Activated T-cell treated with anti-CD3 and anti-CD28 coated beads, Interleukin-2, amount 50 U/mL, for 72 hours (primary cell): ENCODE measurements around the gene C1QTNF7. TPM values are rescaled to one million over a fixed set of nuclear protein-coding genes. Genes with fewer than 3 reads are reported as not detected.

Experiments
- ATAC-seq, 2 donors: fragments of 150-1000 bp; cut with Tn5 transposase; replicated peaks in 1 of 2; 2 replicates each; pipeline ENCODE4 v1.10.0; 2021; ENCODE audit warnings: moderate library complexity in 2 of 2, mild to moderate bottlenecking in 1 of 2
- DNase-seq, 2 donors: peaks; one replicate each; pipeline ENCODE4 v3.0.0; 2021 to 2022; ENCODE audit warnings: mixed read lengths in 1 of 2
- H3K27ac Mint-ChIP-seq: one replicate; pipeline ENCODE4 v1.8.0; 2022; ENCODE audit warnings: mild to moderate bottlenecking, moderate library complexity, mixed read lengths
- H3K27me3 Mint-ChIP-seq: one replicate; pipeline ENCODE4 v1.8.0; 2022; ENCODE audit warnings: low read depth, mixed read lengths
- H3K36me3 Mint-ChIP-seq, 2 donors: one replicate each; pipeline ENCODE4 v1.8.0; 2022; ENCODE audit warnings: mixed read lengths in 2 of 2, mild to moderate bottlenecking in 1 of 2; ENCODE audit not compliant: insufficient read depth in 2 of 2
- H3K4me1 Mint-ChIP-seq: one replicate; pipeline ENCODE4 v1.8.0; 2022; ENCODE audit warnings: low read depth, mixed read lengths
- H3K4me3 Mint-ChIP-seq, 2 donors: one replicate each; pipeline ENCODE4 v1.8.0; 2022; ENCODE audit warnings: mild to moderate bottlenecking in 2 of 2, mixed read lengths in 2 of 2, moderate library complexity in 2 of 2
- H3K9me3 Mint-ChIP-seq, 2 donors: one replicate each; pipeline ENCODE4 v1.8.0; 2022; ENCODE audit warnings: mixed read lengths in 2 of 2
- total RNA-seq, 2 donors: library from RNA; stranded (reverse); gene quantifications; one replicate each; pipeline ENCODE4 v1.2.3, GENCODE V29; 2022

The C1QTNF7 gene
- total RNA-seq, 2 donors from 2014 or later, result not detected

DNA sequence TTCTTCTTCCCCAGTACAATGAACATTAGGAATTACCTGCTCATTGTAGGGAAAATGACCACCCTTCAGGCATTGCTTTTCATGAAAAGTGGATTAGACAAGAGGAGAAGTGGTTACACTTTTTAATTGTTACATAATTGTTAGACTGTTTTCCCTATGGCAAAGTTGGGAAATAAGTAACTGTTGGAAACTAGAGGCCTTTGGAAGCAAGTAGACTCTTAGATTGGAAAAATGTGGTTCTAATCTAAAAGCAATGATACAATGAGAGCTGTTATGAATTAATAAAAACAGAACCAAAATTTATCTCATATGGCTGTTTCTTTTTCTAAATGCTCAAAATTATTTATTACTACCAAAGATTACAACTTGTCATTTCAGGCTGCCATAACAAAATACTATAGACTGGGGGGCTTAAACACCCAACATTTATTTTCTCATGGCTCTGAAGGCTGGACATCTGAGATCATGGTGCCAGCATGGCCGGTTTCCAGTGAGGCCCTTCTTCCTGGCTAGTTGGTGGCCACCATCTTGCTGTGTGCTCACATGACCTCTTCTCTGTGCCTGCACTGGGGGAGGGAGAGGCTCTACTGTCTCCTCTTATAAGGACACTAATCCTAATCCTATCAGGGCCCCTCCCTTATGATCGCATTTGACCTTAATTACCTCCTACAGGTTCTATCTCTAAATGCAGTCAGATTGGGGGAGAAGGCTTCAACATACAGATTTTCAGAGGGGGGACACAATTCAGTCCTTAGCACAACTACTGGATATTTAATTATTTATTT, 54.3 kb downstream of the C1QTNF7 start:
- Mint-ChIP-seq H3K27me3 (no peaks in the 10 kb centered on the region), H3K4me1 (no peaks in the 10 kb centered on the region), H3K4me3 (no peak overlapping the region), H3K9me3 (peaks cover 2 to 5% of the 10 kb centered on the region in 2 donors), H3K36me3 (peaks cover 0 to 3% of the 10 kb centered on the region in 2 donors), H3K27ac (no peak overlapping the region)
- DNase-seq (no peak), ATAC-seq (no peak)

DNA sequence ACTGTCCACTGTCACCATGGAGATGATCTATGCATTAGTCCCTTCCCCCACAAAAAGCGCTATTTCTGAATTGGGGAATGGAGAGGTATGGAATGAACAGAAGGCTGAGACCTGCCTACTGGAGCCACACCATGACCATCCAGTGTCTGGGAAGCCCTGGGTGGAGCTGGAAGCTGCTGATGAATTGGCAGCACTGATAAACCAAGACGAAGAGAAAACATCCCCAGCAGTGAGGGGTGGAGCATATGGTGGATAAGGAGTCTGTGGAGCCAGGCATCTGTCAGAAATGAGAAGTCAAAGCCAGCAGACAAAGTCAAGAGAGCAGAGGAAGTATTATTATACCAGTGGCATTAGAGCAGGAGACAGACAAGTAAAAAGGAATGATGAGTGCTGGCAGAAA, 55.0 kb downstream of the C1QTNF7 start:
- DNase-seq, result no peak
- no peak for ATAC-seq
- Mint-ChIP-seq H3K27ac (no peak overlapping the region), H3K36me3 (peaks cover under 1 to 3% of the 10 kb centered on the region in 2 donors), H3K27me3 (no peaks in the 10 kb centered on the region), H3K4me3 (no peak overlapping the region), H3K9me3 (peaks cover 2 to 5% of the 10 kb centered on the region in 2 donors), H3K4me1 (no peaks in the 10 kb centered on the region)

GRCh38 chr4:15488136-15488535, 60.3 kb downstream of the C1QTNF7 start:
- Mint-ChIP-seq H3K27ac (no peak overlapping the region), H3K9me3 (peaks cover 10 to 14% of the 10 kb centered on the region in 2 donors), H3K4me3 (no peak overlapping the region), H3K27me3 (no peaks in the 10 kb centered on the region), H3K4me1 (no peaks in the 10 kb centered on the region), H3K36me3 (peaks cover 9 to 11% of the 10 kb centered on the region in 2 donors)
- ATAC-seq, result no peak
- no peak for DNase-seq

GRCh38 chr4:15488658-15489470, 61.0 kb downstream of the C1QTNF7 start:
- no peaks in the 10 kb centered on the region for H3K27me3 Mint-ChIP-seq
- ATAC-seq (no peak), DNase-seq (no peak)
- no peaks in the 10 kb centered on the region for H3K4me1 Mint-ChIP-seq
- no peak overlapping the region for H3K4me3 Mint-ChIP-seq
- peaks cover 10 to 13% of the 10 kb centered on the region in 2 donors for H3K9me3 Mint-ChIP-seq
- H3K27ac Mint-ChIP-seq, result no peak overlapping the region
- H3K36me3 Mint-ChIP-seq, result peaks cover 9 to 11% of the 10 kb centered on the region in 2 donors

GRCh38 chr4:15489551-15489950, 61.7 kb downstream of the C1QTNF7 start:
- Mint-ChIP-seq H3K4me1 (no peaks in the 10 kb centered on the region), H3K9me3 (peaks cover 10% of the 10 kb centered on the region in 2 donors), H3K27me3 (no peaks in the 10 kb centered on the region), H3K27ac (no peak overlapping the region), H3K4me3 (no peak overlapping the region), H3K36me3 (peaks cover 9 to 11% of the 10 kb centered on the region in 2 donors)
- DNase-seq (no peak), ATAC-seq (no peak)

DNA sequence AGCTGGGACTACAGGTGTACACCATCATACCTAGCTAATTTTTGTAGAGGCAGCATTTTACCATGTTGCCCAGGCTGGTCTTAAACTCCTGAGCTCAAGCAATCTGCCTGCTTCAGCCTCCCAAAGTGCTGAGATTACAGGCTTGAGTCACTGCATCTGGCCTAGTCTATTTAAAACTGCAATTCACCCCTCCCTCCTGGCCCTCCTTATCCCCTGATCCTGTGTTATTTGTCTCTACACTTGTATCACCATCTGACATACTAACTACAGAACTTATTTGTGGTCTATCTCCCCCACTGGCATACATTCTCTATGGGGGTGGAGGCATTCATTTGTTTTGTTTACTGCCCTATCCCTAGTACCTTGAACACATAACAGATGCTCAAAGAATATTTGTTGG, 65.6 kb downstream of the C1QTNF7 start:
- no peak for DNase-seq
- Mint-ChIP-seq H3K27ac (no peak overlapping the region), H3K4me3 (no peak overlapping the region), H3K9me3 (peaks cover 8% of the 10 kb centered on the region in 2 donors), H3K36me3 (peaks cover 7 to 8% of the 10 kb centered on the region in 2 donors), H3K4me1 (no peaks in the 10 kb centered on the region), H3K27me3 (no peaks in the 10 kb centered on the region)
- ATAC-seq, result no peak

- Mint-ChIP-seq H3K27ac (no peak overlapping the region), H3K4me3 (no peak overlapping the region), H3K9me3 (peaks cover 3 to 4% of the 10 kb centered on the region in 2 donors), H3K36me3 (peaks cover 0 to 2% of the 10 kb centered on the region in 2 donors), H3K4me1 (no peaks in the 10 kb centered on the region), H3K27me3 (no peaks in the 10 kb centered on the region)
- DNase-seq (no peak), ATAC-seq (no peak)
These were observed 67.8 kb downstream of the C1QTNF7 start for GRCh38 chr4:15495621-15496020.

Other genes with a start within 250 kb of the C1QTNF7 start
- not detected for gene CC2D2A, start 41.8 kb downstream of the C1QTNF7 start, total RNA-seq
- gene FBXL5, start 227.3 kb downstream of the C1QTNF7 start, total RNA-seq, result 10 to 100 TPM; 39.5 to 40.5 TPM